Activated T-cell treated with anti-CD3 and anti-CD28 coated beads, Interleukin-2, amount 50 U/mL, for 24 hours (primary cell): Measurements from ENCODE around the gene SBK3.
A peak's percentile ranks its signal among the peaks of the same experiment; 100 is the strongest.
"Not testable (repeated sequence)": the region's sequence is repeated elsewhere in the genome, so short reads cannot be mapped to it uniquely, and the experiment has no call there.

Experiments used
- DNase-seq: peaks from one replicate; pipeline ENCODE4 v3.0.0-alpha.2; 2020
- H3K27ac Mint-ChIP-seq: 2 replicates; pipeline ENCODE4 v1.8.0; 2020; ENCODE audit warnings: mild to moderate bottlenecking, mixed read lengths
- H3K27me3 Mint-ChIP-seq: 2 replicates; pipeline ENCODE4 v1.8.0; 2020; ENCODE audit warnings: mixed read lengths
- H3K36me3 Mint-ChIP-seq: 2 replicates; pipeline ENCODE4 v1.8.0; 2020; ENCODE audit warnings: low read depth, mixed read lengths
- H3K4me1 Mint-ChIP-seq: 2 replicates; pipeline ENCODE4 v1.8.0; 2020; ENCODE audit warnings: low read depth, mixed read lengths
- H3K4me3 Mint-ChIP-seq: 2 replicates; pipeline ENCODE4 v1.8.0; 2020; ENCODE audit warnings: mild to moderate bottlenecking, moderate library complexity, mixed read lengths
- H3K9me3 Mint-ChIP-seq: 2 replicates; pipeline ENCODE4 v1.8.0; 2020; ENCODE audit warnings: mixed read lengths

The SBK3 gene, protein sequence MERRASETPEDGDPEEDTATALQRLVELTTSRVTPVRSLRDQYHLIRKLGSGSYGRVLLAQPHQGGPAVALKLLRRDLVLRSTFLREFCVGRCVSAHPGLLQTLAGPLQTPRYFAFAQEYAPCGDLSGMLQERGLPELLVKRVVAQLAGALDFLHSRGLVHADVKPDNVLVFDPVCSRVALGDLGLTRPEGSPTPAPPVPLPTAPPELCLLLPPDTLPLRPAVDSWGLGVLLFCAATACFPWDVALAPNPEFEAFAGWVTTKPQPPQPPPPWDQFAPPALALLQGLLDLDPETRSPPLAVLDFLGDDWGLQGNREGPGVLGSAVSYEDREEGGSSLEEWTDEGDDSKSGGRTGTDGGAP

DNA sequence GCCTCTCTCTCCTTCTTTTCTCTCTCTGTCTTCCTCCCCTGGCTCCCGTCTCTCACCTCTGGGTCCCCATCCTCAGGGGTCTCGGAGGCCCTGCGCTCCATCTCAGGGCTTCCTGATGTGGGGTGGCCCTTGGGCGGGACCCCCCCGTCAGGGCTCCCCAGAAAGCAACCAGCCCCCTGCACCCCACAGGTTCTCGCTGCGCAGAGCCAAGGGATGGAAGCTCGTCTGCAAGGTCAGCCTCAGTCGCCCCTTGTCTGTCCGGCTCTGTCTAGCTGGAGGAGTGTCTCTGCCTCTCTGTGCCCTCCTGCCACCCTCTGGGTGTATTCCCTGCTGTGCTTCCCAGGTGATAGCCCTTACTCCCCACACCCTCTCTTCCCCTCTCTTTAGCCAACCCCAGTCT is at the start of gene SBK3:
Gene SBK3, minus strand, starts transcription at position 101 of the 400 bp plus-strand sequence. Its CDS starts 0 bp downstream, at position 101.
- Mint-ChIP-seq H3K9me3 (no peaks in the 10 kb centered on the region), H3K36me3 (no peaks in the 10 kb centered on the region), H3K4me3 (no peak within 1 kb of the TSS), H3K4me1 (peaks cover 1% of the 10 kb centered on the region), H3K27ac (no peak within 1 kb of the TSS), H3K27me3 (peaks cover 28% of the 10 kb centered on the region)
- DNase-seq = no peak

DNA sequence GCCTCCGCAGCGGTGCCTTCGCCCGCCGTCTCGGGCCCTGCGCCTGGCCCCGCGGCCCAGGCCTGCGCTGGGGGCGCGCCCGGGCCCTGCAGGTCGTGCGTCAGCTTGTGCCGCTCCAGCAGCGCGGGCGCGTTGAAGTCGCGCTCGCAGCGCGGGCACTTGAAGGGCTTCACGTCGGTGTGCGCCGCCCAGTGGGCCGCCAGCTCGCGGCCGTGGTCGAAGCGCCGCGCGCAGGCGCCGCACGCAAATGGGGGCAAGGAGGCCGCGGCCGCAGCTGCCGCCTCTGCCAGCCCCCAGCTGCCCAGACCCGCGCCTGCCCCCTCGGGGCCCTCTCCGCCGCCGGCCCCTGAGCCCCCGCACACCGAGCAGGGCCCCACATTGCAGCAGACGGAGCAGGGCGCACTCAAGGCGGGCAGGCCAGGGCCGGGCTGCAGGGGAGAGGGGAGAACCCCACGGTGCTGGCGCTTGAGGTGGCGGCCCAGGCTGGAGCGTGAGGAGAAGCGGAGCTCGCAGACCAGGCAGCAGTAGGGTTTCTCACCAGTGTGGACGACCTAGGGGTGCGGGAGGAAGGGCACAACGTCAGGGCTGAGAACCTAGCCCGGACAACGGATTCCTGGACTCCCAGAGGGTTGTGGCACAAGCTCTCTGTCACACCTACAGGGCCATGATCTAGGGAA is 47.9 kb upstream of the SBK3 start:
- Mint-ChIP-seq H3K4me1 (peaks cover 10% of the 10 kb centered on the region), H3K27me3 (no peaks in the 10 kb centered on the region)

GRCh38 chr19:55592391-55593090 is 47.2 kb upstream of the SBK3 start:
- Mint-ChIP-seq H3K27me3 (no peaks in the 10 kb centered on the region), H3K27ac (no peak overlapping the region), H3K36me3 (peaks cover 45% of the 10 kb centered on the region), H3K4me1 (peaks cover 8% of the 10 kb centered on the region), H3K9me3 (no peaks in the 10 kb centered on the region), H3K4me3 (no peak overlapping the region)
- no peak for DNase-seq

More for the DNA sequence above, 47.9 kb upstream of the SBK3 start:
- Mint-ChIP-seq H3K36me3 (peaks cover 51% of the 10 kb centered on the region), H3K4me3 (no peak overlapping the region), H3K27ac (no peak overlapping the region), H3K9me3 (no peaks in the 10 kb centered on the region)
- no peak for DNase-seq

GRCh38 chr19:55591555-55591954 is 46.2 kb upstream of the SBK3 start:
- H3K4me3 Mint-ChIP-seq = no peak overlapping the region
- H3K9me3 Mint-ChIP-seq = no peaks in the 10 kb centered on the region
- no peak overlapping the region for H3K27ac Mint-ChIP-seq
- H3K27me3 Mint-ChIP-seq = no peaks in the 10 kb centered on the region
- peaks cover 14% of the 10 kb centered on the region for H3K4me1 Mint-ChIP-seq
- peaks cover 36% of the 10 kb centered on the region for H3K36me3 Mint-ChIP-seq
- no peak for DNase-seq

GRCh38 chr19:55590617-55591016 is 45.3 kb upstream of the SBK3 start:
- H3K4me3 Mint-ChIP-seq = no peak overlapping the region
- H3K27ac Mint-ChIP-seq = no peak overlapping the region
- H3K36me3 Mint-ChIP-seq = peaks cover 27% of the 10 kb centered on the region
- no peaks in the 10 kb centered on the region for H3K27me3 Mint-ChIP-seq
- DNase-seq = no peak
- H3K4me1 Mint-ChIP-seq = peaks cover 20% of the 10 kb centered on the region
- H3K9me3 Mint-ChIP-seq = no peaks in the 10 kb centered on the region

GRCh38 chr19:55590109-55590508 is 44.8 kb upstream of the SBK3 start:
- DNase-seq = no peak
- H3K9me3 Mint-ChIP-seq = no peaks in the 10 kb centered on the region
- peaks cover 25% of the 10 kb centered on the region for H3K4me1 Mint-ChIP-seq
- H3K27ac Mint-ChIP-seq = no peak overlapping the region
- H3K27me3 Mint-ChIP-seq = no peaks in the 10 kb centered on the region
- no peak overlapping the region for H3K4me3 Mint-ChIP-seq
- peaks cover 22% of the 10 kb centered on the region for H3K36me3 Mint-ChIP-seq

- DNase-seq = no peak
- Mint-ChIP-seq H3K27me3 (no peaks in the 10 kb centered on the region), H3K4me1 (peaks cover 25% of the 10 kb centered on the region), H3K36me3 (peaks cover 12% of the 10 kb centered on the region), H3K4me3 (no peak overlapping the region), H3K9me3 (no peaks in the 10 kb centered on the region), H3K27ac (no peak overlapping the region)
Measured at GRCh38 chr19:55588738-55589137, 43.4 kb upstream of the SBK3 start.

GRCh38 chr19:55586976-55587668 is 41.8 kb upstream of the SBK3 start:
- peaks cover 26% of the 10 kb centered on the region for H3K4me1 Mint-ChIP-seq
- no peaks in the 10 kb centered on the region for H3K9me3 Mint-ChIP-seq
- no peaks in the 10 kb centered on the region for H3K27me3 Mint-ChIP-seq
- H3K4me3 Mint-ChIP-seq = peak overlapping the region; percentile 81
- peaks cover 8% of the 10 kb centered on the region for H3K36me3 Mint-ChIP-seq
- DNase-seq = peak; percentile 96
- peak overlapping the region; percentile 69 for H3K27ac Mint-ChIP-seq

GRCh38 chr19:55585658-55586339 is 40.5 kb upstream of the SBK3 start:
- H3K9me3 Mint-ChIP-seq = no peaks in the 10 kb centered on the region
- peaks cover 37% of the 10 kb centered on the region for H3K4me1 Mint-ChIP-seq
- DNase-seq = peak; percentile 78
- H3K27me3 Mint-ChIP-seq = no peaks in the 10 kb centered on the region
- H3K4me3 Mint-ChIP-seq = peak overlapping the region; percentile 54
- H3K27ac Mint-ChIP-seq = peak overlapping the region; percentile 4
- no peaks in the 10 kb centered on the region for H3K36me3 Mint-ChIP-seq

DNA sequence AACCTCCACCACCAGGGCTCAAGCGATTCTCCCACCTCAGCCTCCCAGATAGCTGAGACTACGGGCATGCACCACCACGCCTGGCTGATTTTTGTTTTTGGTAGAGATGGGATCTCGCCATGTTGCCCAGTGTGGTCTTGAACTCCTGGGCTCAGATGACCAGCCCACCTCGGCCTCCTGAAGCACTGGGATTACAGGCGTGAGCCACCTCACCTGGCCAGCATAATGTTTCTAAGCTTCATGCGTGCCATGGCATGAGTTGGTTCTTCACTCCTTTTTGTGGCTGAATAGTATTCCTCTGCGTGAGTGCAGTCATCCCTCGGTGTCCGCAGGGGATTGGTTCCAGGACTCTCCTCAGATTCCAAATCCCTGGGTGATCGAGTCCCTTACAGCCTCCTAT is 39.5 kb upstream of the SBK3 start:
- peaks cover 39% of the 10 kb centered on the region for H3K4me1 Mint-ChIP-seq
- H3K36me3 Mint-ChIP-seq = peaks cover 4% of the 10 kb centered on the region
- no peaks in the 10 kb centered on the region for H3K27me3 Mint-ChIP-seq
- no peaks in the 10 kb centered on the region for H3K9me3 Mint-ChIP-seq
- H3K27ac Mint-ChIP-seq = no peak overlapping the region
- H3K4me3 Mint-ChIP-seq = no peak overlapping the region
- DNase-seq = no peak

DNA sequence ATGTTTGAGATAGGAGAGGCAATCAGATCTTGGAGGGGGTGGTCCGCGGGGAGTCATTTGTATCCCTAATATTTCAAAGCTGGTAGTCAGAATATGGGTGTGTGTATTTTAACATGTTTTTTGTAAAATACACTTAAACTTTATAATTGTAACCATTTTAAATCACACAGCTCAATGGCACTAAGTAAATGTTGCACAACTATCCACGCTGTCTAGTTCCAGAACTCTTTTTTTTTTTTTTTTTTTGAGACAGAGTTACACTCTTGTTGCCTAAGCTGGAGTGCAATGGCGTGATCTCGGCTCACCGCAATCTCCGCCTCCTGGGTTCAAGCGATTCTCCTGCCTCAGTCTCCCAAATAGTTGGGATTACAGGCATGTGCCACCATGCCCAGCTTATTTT is 38.6 kb upstream of the SBK3 start:
- not testable (repeated sequence) for H3K4me3 Mint-ChIP-seq, H3K9me3 Mint-ChIP-seq, DNase-seq, H3K27ac Mint-ChIP-seq, H3K36me3 Mint-ChIP-seq, H3K27me3 Mint-ChIP-seq
- peaks cover 42% of the 10 kb centered on the region for H3K4me1 Mint-ChIP-seq

GRCh38 chr19:55582284-55582683 is 36.9 kb upstream of the SBK3 start:
- H3K4me1 Mint-ChIP-seq = peaks cover 36% of the 10 kb centered on the region
- H3K9me3 Mint-ChIP-seq, H3K27ac Mint-ChIP-seq, H3K4me3 Mint-ChIP-seq, H3K27me3 Mint-ChIP-seq, DNase-seq: not testable (repeated sequence)
- peaks cover 13% of the 10 kb centered on the region for H3K36me3 Mint-ChIP-seq

DNA sequence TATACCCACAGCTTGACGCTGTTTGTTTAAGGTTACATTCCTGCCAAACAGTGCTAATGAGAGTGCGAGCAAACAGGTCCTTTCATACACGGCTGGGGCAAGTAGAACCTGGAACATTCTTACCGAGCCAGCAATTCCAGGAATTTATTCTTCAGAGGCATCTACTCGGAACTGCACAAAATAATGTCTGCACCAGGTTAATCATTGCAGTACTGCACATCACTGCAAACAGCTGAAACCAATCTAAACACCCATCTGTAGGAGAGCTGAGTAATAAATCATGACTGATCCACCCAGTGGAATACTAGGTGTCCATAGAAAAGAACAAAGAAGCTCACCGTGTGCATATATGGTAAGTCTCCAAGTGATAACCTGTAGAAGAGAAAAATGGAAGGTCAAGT is 36.5 kb upstream of the SBK3 start:
- Mint-ChIP-seq H3K27me3 (no peaks in the 10 kb centered on the region), H3K9me3 (no peaks in the 10 kb centered on the region), H3K4me3 (peak overlapping the region; percentile 81), H3K27ac (peak overlapping the region; percentile 82), H3K36me3 (peaks cover 17% of the 10 kb centered on the region), H3K4me1 (peaks cover 32% of the 10 kb centered on the region)
- no peak for DNase-seq
